ENCODE measurements around the gene MICAL3. TPM values are rescaled to one million over a fixed set of nuclear protein-coding genes. Genes with fewer than 3 reads are reported as not detected.

The MICAL3 gene
- total RNA-seq, 3 donors from 2014 or later (not counting 1 experiment from before 2014, with no cell fraction given), result 17.1 to 36.3 (median 34.3) TPM

- intact Hi-C loops (cut with micrococcal nuclease), result no loop called here
- Mint-ChIP-seq H3K27me3 (ENCODE audit: low read depth in 2 of 2) (no peaks in the 10 kb centered on the region), H3K9me3 (no peaks in the 10 kb centered on the region), H3K4me3 (no peak overlapping the region), H3K36me3 (no peaks in the 10 kb centered on the region), H3K4me1 (no peaks in the 10 kb centered on the region), H3K27ac (no peak overlapping the region)
- Histone ChIP-seq H3K4me1 (ENCODE audit: control insufficient read depth, insufficient read depth, low read length) (no peaks in the 10 kb centered on the region), H3K27me3 (ENCODE audit: control insufficient read depth, insufficient read depth, low read length) (no peaks in the 10 kb centered on the region), H3K36me3 (ENCODE audit: control insufficient read depth, insufficient read depth, low read length) (peaks cover 16% of the 10 kb centered on the region), H3K4me3 (ENCODE audit: low read length) (no peak overlapping the region), H3K27ac (ENCODE audit: low read length) (no peak overlapping the region), H3K9me3 (ENCODE audit: control insufficient read depth, insufficient read depth, low read length) (no peaks in the 10 kb centered on the region)
- DNase-seq (no peak), ATAC-seq (no peak)
- TF ChIP-seq CTCF (IDR thresholded peaks at IDR 0.05), result no peak
- WGBS (ENCODE audit: insufficient coverage), result 94% methylated on average over 15 of the region's 15 CpGs
These were observed 208.6 kb downstream of the MICAL3 start for GRCh38 chr22:17815703-17816254.

GRCh38 chr22:17814830-17815229 lies 209.5 kb downstream of the MICAL3 start:
- no peaks in the 10 kb centered on the region for H3K27me3 ChIP-seq (ENCODE audit: control insufficient read depth, insufficient read depth, low read length)
- 92% methylated on average over 20 of the region's 20 CpGs for whole genome bisulfite sequencing (ENCODE audit: insufficient coverage)
- no peak overlapping the region for H3K27ac ChIP-seq (ENCODE audit: low read length)
- H3K4me1 ChIP-seq (ENCODE audit: control insufficient read depth, insufficient read depth, low read length), result no peaks in the 10 kb centered on the region
- intact Hi-C loops (cut with micrococcal nuclease), result no loop called here
- no peak for TF ChIP-seq CTCF (IDR thresholded peaks at IDR 0.05)
- H3K27ac Mint-ChIP-seq, result no peak overlapping the region
- no peaks in the 10 kb centered on the region for H3K4me1 Mint-ChIP-seq
- no peaks in the 10 kb centered on the region for H3K36me3 Mint-ChIP-seq
- H3K9me3 ChIP-seq (ENCODE audit: control insufficient read depth, insufficient read depth, low read length), result no peaks in the 10 kb centered on the region
- ATAC-seq (no peak), DNase-seq (no peak)
- H3K27me3 Mint-ChIP-seq (ENCODE audit: low read depth in 2 of 2), result no peaks in the 10 kb centered on the region
- peaks cover 19% of the 10 kb centered on the region for H3K36me3 ChIP-seq (ENCODE audit: control insufficient read depth, insufficient read depth, low read length)
- H3K4me3 ChIP-seq (ENCODE audit: low read length), result no peak overlapping the region
- no peak overlapping the region for H3K4me3 Mint-ChIP-seq
- H3K9me3 Mint-ChIP-seq, result no peaks in the 10 kb centered on the region

- H3K36me3 ChIP-seq (ENCODE audit: control insufficient read depth, insufficient read depth, low read length), result peaks cover 23% of the 10 kb centered on the region
- no peak overlapping the region for H3K4me3 Mint-ChIP-seq
- H3K27ac ChIP-seq (ENCODE audit: low read length), result no peak overlapping the region
- no peaks in the 10 kb centered on the region for H3K36me3 Mint-ChIP-seq
- no peak overlapping the region for H3K4me3 ChIP-seq (ENCODE audit: low read length)
- no peaks in the 10 kb centered on the region for H3K9me3 Mint-ChIP-seq
- no peaks in the 10 kb centered on the region for H3K9me3 ChIP-seq (ENCODE audit: control insufficient read depth, insufficient read depth, low read length)
- WGBS (ENCODE audit: insufficient coverage), result 80% methylated on average over 6 of the region's 6 CpGs
- intact Hi-C loops (cut with micrococcal nuclease), result no loop called here
- no peaks in the 10 kb centered on the region for H3K4me1 ChIP-seq (ENCODE audit: control insufficient read depth, insufficient read depth, low read length)
- no peak for TF ChIP-seq CTCF (IDR thresholded peaks at IDR 0.05)
- no peak for ATAC-seq
- DNase-seq, result no peak
- no peak overlapping the region for H3K27ac Mint-ChIP-seq
- no peaks in the 10 kb centered on the region for H3K27me3 Mint-ChIP-seq (ENCODE audit: low read depth in 2 of 2)
- no peaks in the 10 kb centered on the region for H3K27me3 ChIP-seq (ENCODE audit: control insufficient read depth, insufficient read depth, low read length)
- no peaks in the 10 kb centered on the region for H3K4me1 Mint-ChIP-seq
These were observed 210.3 kb downstream of the MICAL3 start for GRCh38 chr22:17814084-17814483.

GRCh38 chr22:17811119-17811518 lies 213.2 kb downstream of the MICAL3 start:
- H3K9me3 Mint-ChIP-seq, result no peaks in the 10 kb centered on the region
- ATAC-seq, result no peak
- H3K4me1 ChIP-seq (ENCODE audit: control insufficient read depth, insufficient read depth, low read length), result no peaks in the 10 kb centered on the region
- TF ChIP-seq CTCF (IDR thresholded peaks at IDR 0.05), result no peak
- no peaks in the 10 kb centered on the region for H3K27me3 ChIP-seq (ENCODE audit: control insufficient read depth, insufficient read depth, low read length)
- intact Hi-C loops (cut with micrococcal nuclease), result no loop called here
- H3K27ac Mint-ChIP-seq, result no peak overlapping the region
- peaks cover 35% of the 10 kb centered on the region for H3K36me3 ChIP-seq (ENCODE audit: control insufficient read depth, insufficient read depth, low read length)
- H3K27ac ChIP-seq (ENCODE audit: low read length), result no peak overlapping the region
- no peak overlapping the region for H3K4me3 ChIP-seq (ENCODE audit: low read length)
- H3K36me3 Mint-ChIP-seq, result no peaks in the 10 kb centered on the region
- 86% methylated on average over 4 of the region's 4 CpGs for WGBS (ENCODE audit: insufficient coverage)
- no peaks in the 10 kb centered on the region for H3K27me3 Mint-ChIP-seq (ENCODE audit: low read depth in 2 of 2)
- DNase-seq, result no peak
- H3K4me1 Mint-ChIP-seq, result no peaks in the 10 kb centered on the region
- no peaks in the 10 kb centered on the region for H3K9me3 ChIP-seq (ENCODE audit: control insufficient read depth, insufficient read depth, low read length)
- H3K4me3 Mint-ChIP-seq, result no peak overlapping the region

Data from natural killer cell (primary cell).